A549 (cell line): ENCODE measurements around the gene MYL12A. TPM values are rescaled to one million over a fixed set of nuclear protein-coding genes. Genes with fewer than 3 reads are reported as not detected.

Source experiments
- ATAC-seq, 2 experiments: fragments of 200-7000 bp in 1 of 2; fragments of >200 bp in 1 of 2; cut with Nextera tagmentation in 1 of 2; cut with Tn5 transposase in 1 of 2; 3 replicates each; pipeline versions ENCODE4 v1.8.0 to v1.9.1; 2018 to 2020; ENCODE audit warnings: mild to moderate bottlenecking in 1 of 2, moderate library complexity in 1 of 2
- CTCF ChIA-PET: fragments of 300-600 bp; sonication (Branson Sonifier 250); formaldehyde crosslinking; extraction: SDS; loops from one replicate; lab custom pipeline; 2021; ENCODE audit warnings: antibody characterized with exemption, inconsistent platforms; lab: Yijun Ruan, JAX
- POLR2A ChIA-PET: fragments of 350-600 bp; formaldehyde crosslinking; extraction: SDS; loops from one replicate; lab custom pipeline; 2021; ENCODE audit warnings: antibody characterized with exemption, inconsistent platforms; lab: Yijun Ruan, JAX
- DNase-seq, 2 experiments: peaks; one replicate each; pipeline versions ENCODE4 v3.0.0 to v3.0.0-alpha.2; 2011 to 2016; ENCODE audit warnings: low read depth in 1 of 2, low spot score in 1 of 2
- FAIRE-seq: peaks from 2 replicates; lab custom pipeline; 2011; peaks lifted over from hg19 to GRCh38; lab: Jason Lieb, UNC
- H3K27ac ChIP-seq, 2 experiments: fragments of >200 bp; sonication (Bioruptor Twin); formaldehyde crosslinking; 3 replicates each; pipeline ENCODE4 v1.5.1; 2016 to 2017
- H3K4me1 ChIP-seq: fragments of >200 bp; sonication (Bioruptor Twin); formaldehyde crosslinking; 3 replicates; pipeline ENCODE4 v1.6.1; 2016
- H3K4me2 ChIP-seq: fragments of >200 bp; sonication (Bioruptor Twin); formaldehyde crosslinking; 3 replicates; pipeline ENCODE4 v1.6.1; 2016
- H3K4me3 ChIP-seq: fragments of >200 bp; sonication (Bioruptor Twin); formaldehyde crosslinking; 3 replicates; pipeline ENCODE4 v1.5.1; 2016
- H3K9me3 ChIP-seq: fragments of >200 bp; sonication (Bioruptor Twin); formaldehyde crosslinking; 3 replicates; pipeline ENCODE4 v1.6.1; 2016
- BHLHE40 ChIP-seq: IDR thresholded peaks from 2 replicates; pipeline ENCODE4 v1.6.1; 2012; ENCODE audit warnings: low read depth, low read length, inconsistent platforms
- EHF ChIP-seq: fragments of 250-450 bp; sonication (Bioruptor Pico); IDR thresholded peaks from 2 replicates; pipeline ENCODE4 v1.5.0; 2020; ENCODE audit warnings: mild to moderate bottlenecking
- EP300 ChIP-seq, 2 experiments: fragments of >200 bp; sonication (Bioruptor Twin); formaldehyde crosslinking; IDR thresholded peaks; 2 replicates in 1 of 2; 3 replicates in 1 of 2; pipeline ENCODE4 v1.6.1; 2016 to 2017
- FOSL2 ChIP-seq, 2 experiments: fragments of 450-650 bp in 1 of 2; fragments of >200 bp in 1 of 2; sonication (Bioruptor Twin) in 1 of 2; formaldehyde crosslinking; IDR thresholded peaks; 2 replicates each; pipeline versions ENCODE4 v1.5.0 to v1.6.1; 2016 to 2020; ENCODE audit warnings: mild to moderate bottlenecking in 1 of 2, moderate library complexity in 1 of 2
- GATA3 ChIP-seq: IDR thresholded peaks from 2 replicates; pipeline ENCODE4 v1.6.1; 2012; ENCODE audit warnings: borderline replicate concordance
- JUN ChIP-seq, 2 experiments: fragments of >200 bp; sonication (Bioruptor Twin); formaldehyde crosslinking; IDR thresholded peaks; 2 replicates in 1 of 2; 3 replicates in 1 of 2; pipeline ENCODE4 v1.6.1; 2016 to 2017
- JUNB ChIP-seq: fragments of >200 bp; sonication (Bioruptor Twin); formaldehyde crosslinking; IDR thresholded peaks from 2 replicates; pipeline ENCODE4 v1.6.1; 2016
- PHF8 ChIP-seq: fragments of 200-600 bp; sonication (generic); IDR thresholded peaks from 2 replicates; pipeline ENCODE4 v1.6.1; 2016; ENCODE audit warnings: low read depth, mild to moderate bottlenecking, antibody characterized with exemption, moderate library complexity, borderline replicate concordance
- POLR2A ChIP-seq: IDR thresholded peaks from 2 replicates; pipeline ENCODE4 v1.6.1; 2012; ENCODE audit warnings: mild to moderate bottlenecking, low read length
- RAD21 ChIP-seq, 2 experiments: fragments of >200 bp in 1 of 2; sonication (Bioruptor Twin) in 1 of 2; formaldehyde crosslinking in 1 of 2; IDR thresholded peaks in 1 of 2; conservative IDR thresholded peaks in 1 of 2; 2 replicates in 1 of 2; 3 replicates in 1 of 2; pipeline ENCODE4 v1.6.1; 2012 to 2018; ENCODE audit warnings: inconsistent platforms in 1 of 2
- TFCP2L1 ChIP-seq: fragments of 250-450 bp; sonication (Bioruptor Pico); IDR thresholded peaks from 2 replicates; pipeline ENCODE4 v1.5.0; 2021; ENCODE audit warnings: mild to moderate bottlenecking
- ZFP36 ChIP-seq: fragments of 450-650 bp; IDR thresholded peaks from 2 replicates; pipeline ENCODE4 v1.6.1; 2014; ENCODE audit warnings: borderline replicate concordance; ENCODE audit not compliant: partially characterized antibody
- ZSCAN20 ChIP-seq: fragments of 250-450 bp; sonication (Bioruptor Pico); IDR thresholded peaks from 2 replicates; pipeline ENCODE4 v1.8.0; 2022; ENCODE audit warnings: mild to moderate bottlenecking, moderate library complexity
- WGBS: methylation state at CpG from one replicate; pipeline ENCODE4 v1.1.6; 2017; ENCODE audit errors: missing lambda C conversion rate; 5-methylcytosine and 5-hydroxymethylcytosine counted together
- polyA plus RNA-seq, 4 experiments: library from polyadenylated mRNA; depleted of rRNA in 3 of 4; stranded (reverse); fragments of >200 nt; fragmentation: RNase III in 1 of 4; extraction: RNeasy Plus Mini Kit Qiagen cat#74134 plus additional on column Dnase treatment in 1 of 4; gene quantifications; 2 replicates in 3 of 4; 3 replicates in 1 of 4; pipeline ENCODE4 v1.2.3, GENCODE V29; 2011 to 2017
- TF ChIP-seq, protein P1 (sequence below): fragments of >200 bp; sonication (Bioruptor Twin); formaldehyde crosslinking; IDR thresholded peaks from 3 replicates; pipeline ENCODE4 v1.5.1; 2016
- TF ChIP-seq, protein P2 (sequence below): fragments of 450-650 bp; IDR thresholded peaks from 2 replicates; pipeline ENCODE4 v1.6.1; 2014; ENCODE audit warnings: antibody characterized with exemption
- TF ChIP-seq, protein P3 (sequence below): IDR thresholded peaks from 2 replicates; pipeline ENCODE4 v1.6.1; 2012
- TF ChIP-seq, protein P4 (sequence below): fragments of >200 bp; sonication (Bioruptor Twin); formaldehyde crosslinking; IDR thresholded peaks from 3 replicates; pipeline ENCODE4 v1.6.1; 2016
- TF ChIP-seq, protein P5 (sequence below): IDR thresholded peaks from 2 replicates; pipeline ENCODE4 v1.6.1; 2012
- TF ChIP-seq, protein P6 (sequence below): fragments of 200-600 bp; sonication (generic); IDR thresholded peaks from 2 replicates; pipeline ENCODE4 v1.6.1; 2016; ENCODE audit warnings: antibody characterized with exemption, mild to moderate bottlenecking, moderate library complexity

The MYL12A gene
- polyA plus RNA-seq, 2 of the 4 experiments (the other 2 are of a cell fraction): 510 to 514 TPM

DNA sequence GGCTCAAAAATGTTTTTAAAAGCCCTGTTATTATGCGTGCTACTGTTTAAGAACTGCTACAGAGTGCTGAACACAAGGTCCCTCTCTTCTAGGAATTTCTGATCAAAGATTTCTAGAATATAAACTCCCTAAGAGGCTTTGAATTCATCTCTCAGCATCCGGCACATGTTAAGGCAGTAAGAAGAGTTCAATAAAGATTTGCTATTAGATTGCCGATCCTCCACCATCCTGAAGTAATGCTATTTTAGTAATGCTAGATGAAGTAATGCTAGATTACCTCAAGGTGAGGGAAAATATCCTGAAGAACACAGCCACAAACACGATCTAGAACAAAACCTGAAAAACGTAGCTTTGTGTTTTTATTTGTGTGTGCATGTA lies 13.4 kb downstream of the MYL12A start:
- peaks cover 42% of the 10 kb centered on the region for H3K4me1 ChIP-seq
- peak overlapping the region; percentile 99 to 100 for H3K27ac ChIP-seq
- H3K9me3 ChIP-seq: no peaks in the 10 kb centered on the region
- CTCF ChIA-PET: interaction anchor here (0.8 kb wide), 1 partner anchor 337 kb away, joined by 3 read pairs; no protein-coding TSS in a partner anchor
- peak overlapping the region; percentile 94 for H3K4me3 ChIP-seq
- TF ChIP-seq ZFP36: no peak
- no peak for TF ChIP-seq FOSL2 (IDR thresholded peaks at IDR 0.05)
- TF ChIP-seq FOSL2 (CRISPR knock-in tag; IDR thresholded peaks at IDR 0.05): no peak
- TF ChIP-seq TFCP2L1: no peak
- no peak for TF ChIP-seq ZSCAN20 (CRISPR knock-in tag)
- ATAC-seq: no peak
- no peak for FAIRE-seq
- no peak for DNase-seq
- 11% methylated on average over 5 of the region's 5 CpGs for WGBS
- peak overlapping the region; percentile 94 for H3K4me2 ChIP-seq
- POLR2A ChIA-PET: interaction anchor here (0.6 to 2.2 kb wide), 5 partner anchors 10 to 405 kb away, joined by 3 to 14 read pairs (median 3); no protein-coding TSS in a partner anchor

DNA sequence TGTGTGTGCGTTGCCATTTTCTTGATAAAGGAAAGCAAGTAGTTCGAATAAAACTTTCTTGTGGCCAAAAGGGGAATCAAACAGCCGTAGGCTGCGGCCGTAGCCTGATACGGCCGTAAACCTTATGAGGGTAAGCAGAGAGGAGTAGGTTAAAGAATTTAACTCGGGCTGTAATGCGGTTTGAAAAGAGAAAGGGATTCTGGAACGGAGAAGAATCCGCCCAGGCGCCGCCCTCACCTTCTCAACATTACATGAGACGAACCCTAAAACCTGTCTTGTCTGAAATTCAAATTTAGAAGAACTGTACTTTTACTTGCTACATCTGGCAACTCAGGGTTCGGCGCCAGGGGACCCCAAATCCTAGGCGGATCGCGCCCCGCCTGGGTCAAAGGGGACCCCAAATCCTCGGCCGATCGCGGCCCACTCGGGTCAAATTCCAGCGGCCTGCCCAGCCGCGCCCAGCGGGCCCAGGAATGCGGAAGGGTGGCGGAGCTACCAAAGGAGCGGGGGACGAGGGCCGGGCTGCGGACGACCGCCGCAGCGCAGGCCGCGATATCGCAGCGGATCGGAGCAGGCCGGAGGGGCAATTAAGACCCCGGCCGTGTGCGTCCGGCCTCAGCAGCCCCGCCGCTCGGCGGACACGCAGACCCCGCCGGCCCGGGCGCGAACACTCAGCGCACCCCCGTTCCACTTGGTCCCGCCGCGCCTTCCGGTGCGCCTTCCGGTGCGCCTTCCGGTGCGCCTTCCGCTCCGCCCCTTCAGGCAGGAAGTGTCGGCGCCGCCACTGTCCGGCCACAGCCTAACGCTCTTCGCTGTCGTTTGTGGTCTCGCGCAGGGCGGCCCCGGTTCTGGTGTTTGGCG lies 14.0 kb downstream of the MYL12A start, which contains the start of gene MYL12B:
MYL12B (plus strand) TSS at position 761 of the 861 bp plus-strand sequence. CDS start 10,766 bp downstream, outside the sequence.
- ChIA-PET POLR2A (interaction anchor here (0.6 to 2.2 kb wide), 5 partner anchors 11 to 404 kb away, joined by 3 to 14 read pairs (median 3); no protein-coding TSS in a partner anchor), CTCF (no interaction called here)
- Histone ChIP-seq H3K4me1 (peaks cover 42% of the 10 kb centered on the region), H3K4me2 (peak within 1 kb of the TSS; percentile 94), H3K27ac (peak within 1 kb of the TSS; percentile 99 to 100), H3K4me3 (peak within 1 kb of the TSS; percentile 94), H3K9me3 (no peaks in the 10 kb centered on the region)
- no peak for FAIRE-seq
- peak; percentile 89 to 93 for ATAC-seq
- WGBS: under 1% methylated on average over 19 of the region's 84 CpGs
- TF ChIP-seq EP300 (IDR thresholded peaks at IDR 0.05) (peak in 1 of 2 experiments; percentile 36; a peak in 1 of 5 replicates), PHF8 (peak; percentile 74), GATA3 (peak; percentile 86), POLR2A (peak; percentile 59), TFCP2L1 (0 out of 2 replicates have a peak, but pooled peaks have one; percentile 63), EHF (CRISPR knock-in tag) (0 out of 2 replicates have a peak, but pooled peaks have one; percentile 70), JUN (IDR thresholded peaks at IDR 0.05) (peak; percentile 67 to 89; a peak in 3 of 5 replicates), BHLHE40 (0 out of 2 replicates have a peak, but pooled peaks have one; percentile 26), RAD21 (conservative IDR thresholded peaks at IDR 0.05 in 1 of 2, IDR thresholded peaks at IDR 0.05 in 1 of 2) (no peak), JUNB (no peak)
- TF ChIP-seq, protein P1, sequence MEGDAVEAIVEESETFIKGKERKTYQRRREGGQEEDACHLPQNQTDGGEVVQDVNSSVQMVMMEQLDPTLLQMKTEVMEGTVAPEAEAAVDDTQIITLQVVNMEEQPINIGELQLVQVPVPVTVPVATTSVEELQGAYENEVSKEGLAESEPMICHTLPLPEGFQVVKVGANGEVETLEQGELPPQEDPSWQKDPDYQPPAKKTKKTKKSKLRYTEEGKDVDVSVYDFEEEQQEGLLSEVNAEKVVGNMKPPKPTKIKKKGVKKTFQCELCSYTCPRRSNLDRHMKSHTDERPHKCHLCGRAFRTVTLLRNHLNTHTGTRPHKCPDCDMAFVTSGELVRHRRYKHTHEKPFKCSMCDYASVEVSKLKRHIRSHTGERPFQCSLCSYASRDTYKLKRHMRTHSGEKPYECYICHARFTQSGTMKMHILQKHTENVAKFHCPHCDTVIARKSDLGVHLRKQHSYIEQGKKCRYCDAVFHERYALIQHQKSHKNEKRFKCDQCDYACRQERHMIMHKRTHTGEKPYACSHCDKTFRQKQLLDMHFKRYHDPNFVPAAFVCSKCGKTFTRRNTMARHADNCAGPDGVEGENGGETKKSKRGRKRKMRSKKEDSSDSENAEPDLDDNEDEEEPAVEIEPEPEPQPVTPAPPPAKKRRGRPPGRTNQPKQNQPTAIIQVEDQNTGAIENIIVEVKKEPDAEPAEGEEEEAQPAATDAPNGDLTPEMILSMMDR: no peak
- TF ChIP-seq, protein P2, sequence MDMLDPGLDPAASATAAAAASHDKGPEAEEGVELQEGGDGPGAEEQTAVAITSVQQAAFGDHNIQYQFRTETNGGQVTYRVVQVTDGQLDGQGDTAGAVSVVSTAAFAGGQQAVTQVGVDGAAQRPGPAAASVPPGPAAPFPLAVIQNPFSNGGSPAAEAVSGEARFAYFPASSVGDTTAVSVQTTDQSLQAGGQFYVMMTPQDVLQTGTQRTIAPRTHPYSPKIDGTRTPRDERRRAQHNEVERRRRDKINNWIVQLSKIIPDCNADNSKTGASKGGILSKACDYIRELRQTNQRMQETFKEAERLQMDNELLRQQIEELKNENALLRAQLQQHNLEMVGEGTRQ: no peak
- TF ChIP-seq, protein P3, sequence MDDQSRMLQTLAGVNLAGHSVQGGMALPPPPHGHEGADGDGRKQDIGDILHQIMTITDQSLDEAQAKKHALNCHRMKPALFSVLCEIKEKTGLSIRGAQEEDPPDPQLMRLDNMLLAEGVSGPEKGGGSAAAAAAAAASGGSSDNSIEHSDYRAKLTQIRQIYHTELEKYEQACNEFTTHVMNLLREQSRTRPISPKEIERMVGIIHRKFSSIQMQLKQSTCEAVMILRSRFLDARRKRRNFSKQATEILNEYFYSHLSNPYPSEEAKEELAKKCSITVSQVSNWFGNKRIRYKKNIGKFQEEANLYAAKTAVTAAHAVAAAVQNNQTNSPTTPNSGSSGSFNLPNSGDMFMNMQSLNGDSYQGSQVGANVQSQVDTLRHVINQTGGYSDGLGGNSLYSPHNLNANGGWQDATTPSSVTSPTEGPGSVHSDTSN: 0 out of 2 replicates have a peak, but pooled peaks have one; percentile 17
- TF ChIP-seq, protein P4, sequence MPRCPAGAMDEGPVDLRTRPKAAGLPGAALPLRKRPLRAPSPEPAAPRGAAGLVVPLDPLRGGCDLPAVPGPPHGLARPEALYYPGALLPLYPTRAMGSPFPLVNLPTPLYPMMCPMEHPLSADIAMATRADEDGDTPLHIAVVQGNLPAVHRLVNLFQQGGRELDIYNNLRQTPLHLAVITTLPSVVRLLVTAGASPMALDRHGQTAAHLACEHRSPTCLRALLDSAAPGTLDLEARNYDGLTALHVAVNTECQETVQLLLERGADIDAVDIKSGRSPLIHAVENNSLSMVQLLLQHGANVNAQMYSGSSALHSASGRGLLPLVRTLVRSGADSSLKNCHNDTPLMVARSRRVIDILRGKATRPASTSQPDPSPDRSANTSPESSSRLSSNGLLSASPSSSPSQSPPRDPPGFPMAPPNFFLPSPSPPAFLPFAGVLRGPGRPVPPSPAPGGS: peak; percentile 36; the same call in 1 of the 3 replicates
- TF ChIP-seq, protein P5, sequence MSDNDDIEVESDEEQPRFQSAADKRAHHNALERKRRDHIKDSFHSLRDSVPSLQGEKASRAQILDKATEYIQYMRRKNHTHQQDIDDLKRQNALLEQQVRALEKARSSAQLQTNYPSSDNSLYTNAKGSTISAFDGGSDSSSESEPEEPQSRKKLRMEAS: peak; percentile 38
- TF ChIP-seq, protein P6, sequence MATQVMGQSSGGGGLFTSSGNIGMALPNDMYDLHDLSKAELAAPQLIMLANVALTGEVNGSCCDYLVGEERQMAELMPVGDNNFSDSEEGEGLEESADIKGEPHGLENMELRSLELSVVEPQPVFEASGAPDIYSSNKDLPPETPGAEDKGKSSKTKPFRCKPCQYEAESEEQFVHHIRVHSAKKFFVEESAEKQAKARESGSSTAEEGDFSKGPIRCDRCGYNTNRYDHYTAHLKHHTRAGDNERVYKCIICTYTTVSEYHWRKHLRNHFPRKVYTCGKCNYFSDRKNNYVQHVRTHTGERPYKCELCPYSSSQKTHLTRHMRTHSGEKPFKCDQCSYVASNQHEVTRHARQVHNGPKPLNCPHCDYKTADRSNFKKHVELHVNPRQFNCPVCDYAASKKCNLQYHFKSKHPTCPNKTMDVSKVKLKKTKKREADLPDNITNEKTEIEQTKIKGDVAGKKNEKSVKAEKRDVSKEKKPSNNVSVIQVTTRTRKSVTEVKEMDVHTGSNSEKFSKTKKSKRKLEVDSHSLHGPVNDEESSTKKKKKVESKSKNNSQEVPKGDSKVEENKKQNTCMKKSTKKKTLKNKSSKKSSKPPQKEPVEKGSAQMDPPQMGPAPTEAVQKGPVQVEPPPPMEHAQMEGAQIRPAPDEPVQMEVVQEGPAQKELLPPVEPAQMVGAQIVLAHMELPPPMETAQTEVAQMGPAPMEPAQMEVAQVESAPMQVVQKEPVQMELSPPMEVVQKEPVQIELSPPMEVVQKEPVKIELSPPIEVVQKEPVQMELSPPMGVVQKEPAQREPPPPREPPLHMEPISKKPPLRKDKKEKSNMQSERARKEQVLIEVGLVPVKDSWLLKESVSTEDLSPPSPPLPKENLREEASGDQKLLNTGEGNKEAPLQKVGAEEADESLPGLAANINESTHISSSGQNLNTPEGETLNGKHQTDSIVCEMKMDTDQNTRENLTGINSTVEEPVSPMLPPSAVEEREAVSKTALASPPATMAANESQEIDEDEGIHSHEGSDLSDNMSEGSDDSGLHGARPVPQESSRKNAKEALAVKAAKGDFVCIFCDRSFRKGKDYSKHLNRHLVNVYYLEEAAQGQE: peak; percentile 41; the same call in 1 of the 2 replicates
- peak; percentile 43 to 82 for DNase-seq
